Measurements from ENCODE around the gene MAEA.

MAEA gene

DNA sequence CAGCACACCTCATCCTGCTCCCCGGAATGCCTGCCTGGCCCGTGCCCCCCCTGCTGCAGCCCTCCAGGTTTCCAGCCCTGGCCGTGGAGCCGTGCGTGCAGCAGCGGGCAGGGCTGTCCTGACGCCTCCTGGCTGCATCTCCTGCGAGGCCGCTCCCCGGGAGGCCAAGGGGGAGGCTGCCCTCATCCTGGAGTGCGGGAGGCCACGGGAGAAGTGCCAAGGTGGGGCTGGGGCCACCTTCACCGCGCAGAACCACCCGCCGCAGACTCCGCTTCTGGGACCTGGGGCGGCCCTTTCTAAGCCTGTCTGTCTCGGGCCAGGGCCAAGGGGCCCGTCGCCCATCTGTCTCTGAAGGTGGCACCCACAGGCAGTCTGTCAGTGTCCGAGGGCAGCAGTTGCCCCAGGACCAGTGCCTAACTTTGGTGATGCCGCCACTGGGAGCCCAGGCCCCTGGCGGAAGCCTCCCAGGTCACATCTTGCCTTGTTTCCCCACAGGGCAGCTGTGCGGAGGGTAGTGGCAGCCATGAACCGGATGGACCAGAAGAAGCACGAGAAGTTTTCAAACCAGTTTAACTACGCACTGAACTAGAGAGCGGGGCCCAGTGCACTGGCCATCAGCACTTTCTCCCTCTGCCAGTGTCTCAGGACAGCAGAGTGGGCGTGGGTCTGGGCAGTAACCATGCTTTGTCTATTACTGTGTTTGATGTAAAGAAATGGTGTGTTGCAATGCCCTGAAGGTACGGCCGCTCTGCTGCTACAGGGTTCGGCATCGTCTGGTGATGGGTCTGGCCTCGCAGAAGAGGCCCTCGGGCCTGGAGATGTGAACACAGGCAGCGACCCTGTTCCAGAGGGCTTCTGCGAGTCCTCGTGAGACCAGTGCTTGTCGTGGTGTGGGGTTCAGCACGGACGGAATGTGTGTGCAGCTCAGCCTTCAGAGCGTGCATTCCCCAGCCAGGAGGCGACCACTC is 96.0 kb downstream of the MAEA start:
- Histone ChIP-seq H3K4me3 (ENCODE audit: low read depth, low read length) (no peak overlapping the region), H2AFZ (ENCODE audit: low read length, unreplicated experiment) (no peak overlapping the region), H3K4me1 (ENCODE audit: control insufficient read depth, insufficient read depth, low read length, unreplicated experiment) (no peaks in the 10 kb centered on the region), H3K27ac (ENCODE audit: low read depth, low read length) (no peak overlapping the region), H3K79me2 (ENCODE audit: control insufficient read depth, insufficient read depth, low read length, unreplicated experiment) (no peaks in the 10 kb centered on the region), H3K27me3 (ENCODE audit: insufficient read depth, low read length) (no peaks in the 10 kb centered on the region), H3K36me3 (ENCODE audit: insufficient read depth, low read length) (peaks cover 12% of the 10 kb centered on the region)

Measured in ACC112 (cell line).